Nephron (organoid): ENCODE measurements around the gene MTA1.

Source experiments
- H3K27ac Mint-ChIP-seq, 3 experiments: 2 replicates each; pipeline ENCODE4 v1.8.0; 2020; ENCODE audit warnings: mixed read lengths in 3 of 3, mild to moderate bottlenecking in 2 of 3, moderate library complexity in 1 of 3
- H3K27me3 Mint-ChIP-seq: 2 replicates; pipeline ENCODE4 v1.8.0; 2021; ENCODE audit warnings: low read depth, mild to moderate bottlenecking, moderate library complexity, mixed read lengths
- H3K36me3 Mint-ChIP-seq: 2 replicates; pipeline ENCODE4 v1.8.0; 2020; ENCODE audit warnings: low read depth, mixed read lengths
- H3K4me1 Mint-ChIP-seq: 2 replicates; pipeline ENCODE4 v1.8.0; 2020; ENCODE audit warnings: mixed read lengths
- H3K4me3 Mint-ChIP-seq, 3 experiments: 2 replicates each; pipeline ENCODE4 v1.8.0; 2020; ENCODE audit warnings: mild to moderate bottlenecking in 3 of 3, mixed read lengths in 3 of 3, moderate library complexity in 2 of 3
- H3K9me3 Mint-ChIP-seq: 2 replicates; pipeline ENCODE4 v1.8.0; 2020; ENCODE audit warnings: mixed read lengths
- TF ChIP-seq, protein P1 (sequence below), 3 experiments: fragments of 200-600 bp; sonication (generic); IDR thresholded peaks; one replicate each; pipeline ENCODE4 v1.5.0; 2021; ENCODE audit warnings: antibody characterized with exemption in 3 of 3; ENCODE audit not compliant: unreplicated experiment in 3 of 3

Gene MTA1

DNA sequence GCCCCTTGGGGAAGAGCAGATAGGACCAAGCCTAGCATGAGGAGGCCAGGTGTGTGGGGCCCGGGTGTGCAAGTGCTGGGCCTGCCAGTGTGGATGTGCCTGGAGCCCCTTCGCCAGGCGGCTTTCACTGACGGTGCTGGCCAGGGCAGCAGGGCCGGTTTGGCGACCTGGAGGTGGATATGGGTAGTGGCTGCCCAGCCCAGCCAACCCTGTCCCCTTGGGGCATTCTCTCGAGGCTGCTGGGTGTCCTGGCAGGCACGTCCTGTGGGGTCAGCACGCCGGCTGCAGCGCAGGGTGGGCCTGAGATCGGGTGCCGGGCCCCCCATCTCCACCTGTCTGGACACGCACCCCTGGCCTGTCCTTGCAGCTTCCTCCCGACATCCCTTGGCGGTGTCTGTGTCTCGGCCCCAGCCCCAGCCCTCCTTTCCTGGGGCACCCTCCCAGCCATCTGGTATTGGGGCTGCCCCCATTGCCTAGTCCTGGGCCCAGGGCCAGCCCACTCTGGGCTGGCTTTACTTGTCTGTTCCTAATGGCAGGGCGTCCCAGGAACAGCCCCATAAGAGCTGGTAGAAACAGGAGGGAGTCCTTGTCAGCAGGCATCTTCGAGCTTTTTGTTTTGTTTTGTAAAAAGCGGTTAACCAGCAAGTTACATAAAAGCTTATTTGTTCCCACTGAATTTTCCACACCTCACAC, 47.8 kb downstream of the MTA1 start:
- Mint-ChIP-seq H3K4me3 (no peak overlapping the region), H3K27ac (no peak overlapping the region), H3K36me3 (peaks cover 9% of the 10 kb centered on the region), H3K4me1 (no peaks in the 10 kb centered on the region), H3K27me3 (no peaks in the 10 kb centered on the region), H3K9me3 (no peaks in the 10 kb centered on the region)
- TF ChIP-seq, protein P1, sequence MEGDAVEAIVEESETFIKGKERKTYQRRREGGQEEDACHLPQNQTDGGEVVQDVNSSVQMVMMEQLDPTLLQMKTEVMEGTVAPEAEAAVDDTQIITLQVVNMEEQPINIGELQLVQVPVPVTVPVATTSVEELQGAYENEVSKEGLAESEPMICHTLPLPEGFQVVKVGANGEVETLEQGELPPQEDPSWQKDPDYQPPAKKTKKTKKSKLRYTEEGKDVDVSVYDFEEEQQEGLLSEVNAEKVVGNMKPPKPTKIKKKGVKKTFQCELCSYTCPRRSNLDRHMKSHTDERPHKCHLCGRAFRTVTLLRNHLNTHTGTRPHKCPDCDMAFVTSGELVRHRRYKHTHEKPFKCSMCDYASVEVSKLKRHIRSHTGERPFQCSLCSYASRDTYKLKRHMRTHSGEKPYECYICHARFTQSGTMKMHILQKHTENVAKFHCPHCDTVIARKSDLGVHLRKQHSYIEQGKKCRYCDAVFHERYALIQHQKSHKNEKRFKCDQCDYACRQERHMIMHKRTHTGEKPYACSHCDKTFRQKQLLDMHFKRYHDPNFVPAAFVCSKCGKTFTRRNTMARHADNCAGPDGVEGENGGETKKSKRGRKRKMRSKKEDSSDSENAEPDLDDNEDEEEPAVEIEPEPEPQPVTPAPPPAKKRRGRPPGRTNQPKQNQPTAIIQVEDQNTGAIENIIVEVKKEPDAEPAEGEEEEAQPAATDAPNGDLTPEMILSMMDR (IDR thresholded peaks at IDR 0.05; ENCODE audit: unreplicated experiment in 3 of 3) = no peak

DNA sequence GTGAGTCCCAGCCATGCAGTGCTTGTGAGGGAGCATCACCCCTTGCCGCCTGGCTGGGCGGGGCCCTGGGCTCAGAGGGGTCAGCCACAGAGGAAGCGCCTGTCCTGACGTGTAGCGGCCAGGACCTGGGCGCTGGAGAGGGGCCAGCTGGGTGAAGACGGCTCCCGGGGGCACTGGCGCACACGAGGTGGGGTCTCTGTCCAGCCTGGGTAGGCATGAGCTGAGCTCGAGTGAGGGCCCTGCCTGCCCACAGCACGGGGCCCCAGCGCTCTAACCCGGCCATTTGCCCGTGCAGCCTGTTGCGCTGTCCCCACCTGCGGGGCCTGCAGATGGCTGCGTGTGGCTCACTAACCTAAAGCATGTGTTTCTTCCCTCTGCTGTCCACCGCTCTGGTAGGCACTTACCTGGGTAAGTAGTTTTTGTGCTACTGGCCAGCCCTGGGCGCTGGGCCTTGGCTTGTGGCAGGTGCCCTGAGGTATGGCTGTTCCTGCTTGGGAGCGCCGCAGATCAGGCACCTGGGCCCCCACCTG, 48.4 kb downstream of the MTA1 start:
- Mint-ChIP-seq H3K4me1 (no peaks in the 10 kb centered on the region), H3K27me3 (no peaks in the 10 kb centered on the region), H3K27ac (no peak overlapping the region), H3K36me3 (peaks cover 7% of the 10 kb centered on the region), H3K9me3 (no peaks in the 10 kb centered on the region), H3K4me3 (no peak overlapping the region)
- TF ChIP-seq, protein P1 (IDR thresholded peaks at IDR 0.05; ENCODE audit: unreplicated experiment in 3 of 3) = no peak

DNA sequence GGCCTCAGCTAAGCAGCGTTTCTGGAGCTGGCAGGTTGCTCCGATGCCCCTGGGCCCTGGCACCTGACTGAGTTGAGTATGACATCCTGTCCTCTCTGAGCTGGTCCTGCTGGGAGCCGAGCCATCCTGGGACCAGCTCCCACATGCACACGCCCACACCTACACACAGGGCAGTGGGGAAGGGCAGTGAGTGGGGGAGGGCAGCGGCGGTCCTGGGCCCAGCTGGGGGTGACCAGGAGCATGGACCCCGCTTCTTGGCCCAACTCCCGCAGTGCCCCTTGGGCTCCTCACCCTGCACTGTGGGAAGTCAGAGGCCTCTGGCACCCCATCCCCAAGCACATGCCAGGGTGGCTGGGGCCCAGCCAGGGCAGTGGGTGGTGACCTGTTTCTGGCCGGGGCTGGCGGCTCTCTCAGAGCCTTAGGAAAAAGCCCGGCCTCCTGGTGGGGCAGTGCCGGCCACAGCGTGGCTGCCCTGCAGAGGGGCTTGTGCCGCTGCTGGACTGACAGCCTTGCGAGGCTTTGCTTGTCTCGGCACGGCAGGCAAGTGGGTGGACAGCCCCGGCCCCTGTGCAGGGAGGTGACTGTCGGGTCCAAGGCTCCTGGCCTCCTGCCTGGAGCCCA, 49.1 kb downstream of the MTA1 start:
- Mint-ChIP-seq H3K4me3 (no peak overlapping the region), H3K27ac (no peak overlapping the region), H3K4me1 (no peaks in the 10 kb centered on the region), H3K27me3 (no peaks in the 10 kb centered on the region), H3K36me3 (peaks cover 4% of the 10 kb centered on the region), H3K9me3 (no peaks in the 10 kb centered on the region)
- TF ChIP-seq, protein P1 (IDR thresholded peaks at IDR 0.05; ENCODE audit: unreplicated experiment in 3 of 3) = no peak

DNA sequence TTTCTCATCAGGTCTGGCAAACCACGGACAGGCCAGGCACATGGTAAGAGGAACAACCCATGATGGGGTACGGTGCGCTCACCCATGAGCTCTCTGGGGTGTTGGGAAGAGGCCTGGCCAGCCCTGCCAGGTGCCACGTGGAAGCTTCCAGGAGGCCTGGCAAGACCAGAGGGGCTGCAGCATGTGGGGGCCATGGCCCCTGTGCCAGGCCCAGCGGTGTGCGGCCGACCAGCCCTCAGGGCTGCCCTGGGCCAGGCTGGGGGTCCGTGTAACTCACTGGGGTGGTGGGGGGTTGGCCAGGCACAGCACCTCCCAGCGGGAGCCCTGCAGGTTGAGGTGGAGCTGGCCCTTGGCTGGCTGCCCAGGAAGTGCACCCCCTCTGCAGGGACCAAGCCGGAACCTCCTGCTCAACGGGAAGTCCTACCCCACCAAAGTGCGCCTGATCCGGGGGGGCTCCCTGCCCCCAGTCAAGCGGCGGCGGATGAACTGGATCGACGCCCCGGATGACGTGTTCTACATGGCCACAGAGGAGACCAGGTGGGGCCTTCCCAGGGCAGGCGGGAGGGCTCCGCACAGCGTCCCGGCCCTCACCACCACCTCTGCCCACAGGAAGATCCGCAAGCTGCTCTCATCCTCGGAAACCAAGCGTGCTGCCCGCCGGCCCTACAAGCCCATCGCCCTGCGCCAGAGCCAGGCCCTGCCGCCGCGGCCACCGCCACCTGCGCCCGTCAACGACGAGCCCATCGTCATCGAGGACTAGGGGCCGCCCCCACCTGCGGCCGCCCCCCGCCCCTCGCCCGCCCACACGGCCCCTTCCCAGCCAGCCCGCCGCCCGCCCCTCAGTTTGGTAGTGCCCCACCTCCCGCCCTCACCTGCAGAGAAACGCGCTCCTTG, 50.1 kb downstream of the MTA1 start:
- no peaks in the 10 kb centered on the region for H3K27me3 Mint-ChIP-seq
- H3K9me3 Mint-ChIP-seq = no peaks in the 10 kb centered on the region
- no peaks in the 10 kb centered on the region for H3K4me1 Mint-ChIP-seq
- peak overlapping the region in 1 of 3 experiments; percentile 65 for H3K27ac Mint-ChIP-seq
- TF ChIP-seq, protein P1 (IDR thresholded peaks at IDR 0.05; ENCODE audit: unreplicated experiment in 3 of 3) = no peak
- H3K4me3 Mint-ChIP-seq = no peak overlapping the region
- peaks cover 4% of the 10 kb centered on the region for H3K36me3 Mint-ChIP-seq

DNA sequence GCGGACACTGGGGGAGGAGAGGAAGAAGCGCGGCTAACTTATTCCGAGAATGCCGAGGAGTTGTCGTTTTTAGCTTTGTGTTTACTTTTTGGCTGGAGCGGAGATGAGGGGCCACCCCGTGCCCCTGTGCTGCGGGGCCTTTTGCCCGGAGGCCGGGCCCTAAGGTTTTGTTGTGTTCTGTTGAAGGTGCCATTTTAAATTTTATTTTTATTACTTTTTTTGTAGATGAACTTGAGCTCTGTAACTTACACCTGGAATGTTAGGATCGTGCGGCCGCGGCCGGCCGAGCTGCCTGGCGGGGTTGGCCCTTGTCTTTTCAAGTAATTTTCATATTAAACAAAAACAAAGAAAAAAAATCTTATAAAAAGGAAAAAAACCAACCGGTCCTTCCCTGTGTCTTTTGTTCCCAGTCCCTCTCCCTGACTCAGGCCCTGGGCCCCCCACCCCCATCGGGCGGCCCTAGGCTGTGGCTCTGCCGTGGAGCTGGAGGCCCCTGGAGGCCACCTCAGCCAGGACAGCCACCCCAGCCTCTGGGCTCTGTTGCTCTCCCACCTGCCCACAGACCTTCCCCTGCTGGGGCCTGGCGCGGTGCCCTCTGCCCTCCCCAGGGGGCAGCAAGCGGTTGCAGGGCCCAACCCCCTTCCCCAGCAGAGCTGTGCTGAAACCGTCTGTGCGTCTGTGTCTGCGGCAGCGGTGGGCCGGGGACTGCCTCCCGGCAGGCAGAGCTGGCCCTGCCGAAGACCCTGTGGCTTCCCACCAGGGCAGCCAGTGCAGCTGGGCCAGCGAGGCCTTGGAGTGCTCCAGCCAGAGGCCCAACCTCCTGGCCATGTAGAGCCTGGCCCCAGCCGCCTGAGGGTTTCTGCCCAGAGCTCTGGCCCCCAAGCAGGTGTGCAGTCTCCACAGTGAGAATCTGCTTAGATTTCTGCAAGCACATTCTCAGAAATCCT, 51.0 kb downstream of the MTA1 start:
- no peaks in the 10 kb centered on the region for H3K36me3 Mint-ChIP-seq
- TF ChIP-seq, protein P1 (IDR thresholded peaks at IDR 0.05; ENCODE audit: unreplicated experiment in 3 of 3) = no peak
- no peaks in the 10 kb centered on the region for H3K4me1 Mint-ChIP-seq
- no peak overlapping the region for H3K4me3 Mint-ChIP-seq
- H3K9me3 Mint-ChIP-seq = no peaks in the 10 kb centered on the region
- no peaks in the 10 kb centered on the region for H3K27me3 Mint-ChIP-seq
- peak overlapping the region in 1 of 3 experiments; percentile 65 for H3K27ac Mint-ChIP-seq
